GM21390 (cell line): ENCODE measurements around the gene TPRA1.

Experiments used
- ATAC-seq: cut with Tn5 transposase; IDR thresholded peaks from one replicate; pipeline ENCODE4 v1.9.1; 2021; ENCODE audit not compliant: unreplicated experiment

TPRA1 gene

DNA sequence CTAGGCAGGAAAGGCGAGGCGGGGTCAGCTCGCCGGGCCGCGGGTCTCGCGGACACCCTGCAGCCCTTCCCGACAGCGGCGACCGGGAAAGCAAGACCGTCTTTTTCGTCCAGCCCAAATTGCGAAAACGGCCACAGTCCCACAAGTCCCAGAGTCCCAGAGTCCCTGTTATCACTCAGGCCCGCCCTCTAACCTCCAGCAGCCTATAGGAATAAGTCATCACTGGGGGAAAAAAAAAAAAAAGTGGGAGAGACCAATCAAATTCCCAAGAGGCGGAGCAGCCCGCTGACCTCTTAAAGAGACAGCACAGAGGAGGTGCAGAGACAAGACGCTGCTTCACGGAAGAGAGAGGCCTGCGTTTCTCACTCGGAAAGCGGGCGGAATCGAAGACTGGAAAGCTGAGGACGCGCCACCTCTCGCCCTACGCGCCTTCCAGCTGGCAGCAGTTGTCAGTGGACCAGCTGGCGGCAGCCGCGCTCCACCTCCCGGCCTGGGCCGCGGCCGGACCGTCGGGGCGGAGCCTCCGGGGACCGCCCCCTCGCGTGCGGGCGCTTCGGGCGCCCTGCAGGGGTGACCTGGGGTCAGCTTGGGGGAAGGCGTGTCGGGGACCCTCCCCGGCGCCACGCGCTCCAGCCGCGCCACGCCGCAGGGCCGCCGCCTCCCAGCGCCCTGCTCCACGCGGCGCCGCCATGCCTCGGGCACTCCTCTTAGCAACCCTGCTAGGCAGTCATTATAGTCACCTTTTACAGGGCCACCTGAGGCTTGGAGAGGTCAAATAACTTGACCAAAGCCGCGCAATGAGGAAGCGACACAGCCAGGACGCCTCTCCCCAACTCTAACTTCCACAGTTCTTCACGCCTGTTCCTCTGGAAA lies at the start of gene TPRA1:
Gene TPRA1, minus strand, starts transcription at position 141 of the 873 bp plus-strand sequence. CDS start 10,587 bp downstream, outside the sequence.
- ATAC-seq = peak; percentile 80

DNA sequence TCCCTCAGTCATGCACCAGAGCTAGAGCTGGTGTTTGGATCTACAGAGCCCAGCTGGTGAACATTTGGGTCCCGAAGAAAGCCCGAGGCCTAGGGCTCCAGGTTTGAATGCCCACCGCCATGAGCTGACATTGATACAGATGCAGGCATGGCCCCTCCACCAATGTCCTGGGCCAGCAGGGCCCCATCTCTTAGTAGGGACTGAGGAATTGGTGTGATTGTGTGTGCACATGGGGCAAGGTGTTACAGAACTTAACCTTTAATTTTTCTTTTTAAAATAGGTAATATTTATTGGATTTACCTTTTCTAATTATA lies 49.5 kb upstream of the TPRA1 start:
- no peak for ATAC-seq

DNA sequence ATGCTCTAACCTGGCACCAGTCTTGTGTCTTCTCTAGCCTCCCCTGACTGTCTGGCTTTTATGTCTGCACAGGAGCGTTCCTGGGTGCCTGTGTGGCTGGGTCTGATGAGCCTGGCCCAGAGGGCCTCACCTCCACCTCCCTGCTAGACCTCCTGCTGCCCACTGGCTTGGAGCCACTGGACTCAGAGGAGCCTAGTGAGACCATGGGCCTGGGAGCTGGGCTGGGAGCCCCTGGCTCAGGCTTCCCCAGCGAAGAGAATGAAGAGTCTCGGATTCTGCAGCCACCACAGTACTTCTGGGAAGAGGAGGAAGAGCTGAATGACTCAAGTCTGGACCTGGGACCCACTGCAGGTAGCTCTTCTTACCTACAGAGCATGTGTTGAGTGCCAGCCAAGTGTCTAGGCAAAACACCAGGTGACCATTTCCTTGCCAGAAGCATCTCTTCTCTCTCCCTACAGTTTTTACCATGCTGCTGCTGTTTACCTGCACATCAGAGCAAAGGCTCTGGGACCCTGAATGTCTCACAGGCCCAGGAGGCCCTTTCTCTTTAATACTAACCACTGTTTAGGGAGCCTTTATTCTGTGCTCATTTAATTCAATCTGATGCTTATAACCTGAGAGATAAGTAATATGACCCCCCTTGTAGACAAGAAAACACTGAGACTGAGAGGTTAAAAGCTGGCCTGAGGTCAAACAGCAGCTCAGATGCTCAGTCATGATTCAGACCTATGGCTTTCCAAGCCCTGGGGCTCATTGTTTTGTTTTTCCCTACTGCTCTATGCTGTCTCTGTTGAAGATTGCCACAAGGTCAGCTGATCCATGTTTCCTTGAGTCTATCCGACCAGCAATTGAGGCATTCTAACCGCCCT lies 48.9 kb upstream of the TPRA1 start:
- no peak for ATAC-seq

DNA sequence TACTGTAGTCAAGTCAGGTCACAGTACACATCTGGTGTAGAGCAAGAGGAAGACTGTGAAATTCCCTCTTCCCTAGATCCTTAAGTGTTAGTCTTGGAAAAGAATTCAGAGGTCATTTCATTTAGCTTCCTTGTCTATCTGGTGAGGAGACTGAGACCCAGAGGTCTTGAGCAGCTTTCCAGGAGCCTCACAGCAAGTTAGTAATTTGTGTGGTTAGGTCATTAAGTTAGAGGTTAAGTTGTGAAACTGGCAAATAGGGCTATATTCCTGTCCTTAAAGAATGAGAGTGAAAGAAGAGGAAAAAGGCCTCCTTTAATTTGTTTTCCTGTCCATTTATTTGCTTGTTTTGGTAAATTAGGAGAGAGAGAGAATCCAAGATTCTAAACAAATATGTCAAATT lies 47.4 kb upstream of the TPRA1 start:
- no peak for ATAC-seq

DNA sequence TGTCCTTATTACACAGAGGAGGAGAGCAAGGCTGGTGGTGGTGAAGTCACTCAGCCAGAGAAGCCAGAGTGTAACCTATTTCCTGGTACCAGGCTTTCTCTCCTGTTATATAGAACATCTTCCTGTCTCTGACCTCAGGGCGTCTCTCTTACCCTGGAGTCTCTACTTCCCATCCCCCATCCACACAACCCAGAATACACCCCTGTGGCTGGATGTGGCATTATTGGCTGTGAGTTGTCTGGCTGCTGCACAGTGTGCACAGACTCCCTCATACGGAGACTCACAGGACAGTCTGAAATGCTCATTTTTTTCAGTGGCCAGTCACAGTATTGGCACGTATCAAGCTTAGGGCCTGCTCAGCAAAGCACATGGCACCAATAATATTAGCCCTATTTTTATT lies 47.0 kb upstream of the TPRA1 start:
- no peak for ATAC-seq

- no peak for ATAC-seq
Measured at GRCh38 chr3:127634653-127635052, 44.1 kb upstream of the TPRA1 start.

DNA sequence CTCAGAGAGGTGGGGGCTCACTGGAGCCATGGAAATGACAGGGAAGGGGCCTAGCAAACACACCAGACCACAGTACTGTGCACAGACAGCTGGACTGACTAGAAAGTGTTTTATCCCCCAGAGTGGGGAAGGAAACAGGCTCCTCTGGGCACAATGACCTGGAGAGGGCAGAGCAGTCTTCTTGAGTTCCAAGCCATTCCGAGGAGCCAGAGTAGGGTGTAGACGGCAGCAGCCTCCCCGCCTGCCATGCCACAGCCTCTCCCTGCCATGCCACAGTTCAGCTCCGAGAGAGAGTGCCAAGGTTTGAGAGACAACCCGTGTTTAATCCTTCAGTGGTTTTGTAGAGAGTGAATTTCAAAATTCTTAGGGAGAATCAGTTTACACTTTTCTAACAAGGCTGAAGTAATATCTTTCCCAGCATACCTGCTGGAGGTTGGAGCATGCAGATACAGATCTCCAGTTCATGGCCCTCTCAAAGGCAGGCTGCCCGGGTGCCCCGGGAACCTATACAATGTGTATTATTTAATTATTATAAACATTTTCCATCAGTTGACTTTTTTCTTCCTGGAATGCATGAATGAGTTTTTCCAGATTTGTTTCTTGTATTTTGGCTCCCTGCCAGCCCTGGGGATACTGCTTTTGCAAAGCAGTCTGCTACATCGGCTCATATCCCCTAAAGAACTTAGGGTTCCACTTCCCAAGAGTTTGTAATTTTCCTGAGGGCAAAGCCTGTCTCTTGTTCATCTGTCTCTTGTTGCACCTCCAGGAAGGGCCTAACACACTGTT lies 41.7 kb upstream of the TPRA1 start:
- no peak for ATAC-seq

- ATAC-seq = no peak
Measured at GRCh38 chr3:127630811-127631714, 40.5 kb upstream of the TPRA1 start.

- ATAC-seq = no peak
Measured at GRCh38 chr3:127629467-127630403, 39.2 kb upstream of the TPRA1 start.

- no peak for ATAC-seq
Measured at GRCh38 chr3:127628788-127629466, 38.4 kb upstream of the TPRA1 start, which contains the start of gene PODXL2. Gene PODXL2, plus strand, starts transcription at chr3:127629185. Its CDS starts 35 bp downstream, at chr3:127629220.

DNA sequence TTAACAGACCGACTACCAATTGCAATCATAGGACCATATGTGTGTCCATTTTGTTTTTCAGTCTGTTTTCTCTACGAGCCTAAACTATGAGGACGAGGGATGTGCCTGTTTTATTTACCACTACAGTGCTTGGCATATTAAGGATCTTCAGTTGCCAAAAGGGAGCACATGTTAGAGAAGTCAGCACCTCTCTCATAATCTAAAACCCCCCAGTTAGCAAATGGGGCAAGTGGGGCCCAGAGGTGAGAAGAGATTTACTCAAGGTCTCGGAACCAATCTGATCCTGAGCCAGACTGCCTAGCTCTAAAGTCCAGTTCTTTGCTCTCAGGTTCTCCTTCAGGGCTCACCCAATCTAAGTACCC lies 37.9 kb upstream of the TPRA1 start:
- no peak for ATAC-seq

DNA sequence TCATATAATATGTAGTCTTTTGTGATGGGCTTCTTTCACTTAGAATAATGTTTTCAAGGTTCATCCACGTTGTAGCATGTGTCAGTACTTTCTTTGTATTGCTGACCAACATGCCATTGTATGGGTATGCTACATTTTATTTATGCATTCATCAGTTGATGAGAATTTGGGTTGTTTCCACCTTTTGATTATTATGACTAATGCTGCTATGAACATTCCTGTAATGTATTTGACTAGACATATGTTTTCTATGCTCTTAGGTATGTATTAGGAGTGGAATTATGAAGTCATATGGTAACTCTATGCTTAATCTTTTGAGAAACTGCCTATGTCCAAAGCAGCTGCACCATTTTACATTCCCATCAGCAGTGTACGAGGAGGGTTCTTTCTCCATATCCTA lies 35.3 kb upstream of the TPRA1 start:
- no peak for ATAC-seq

GRCh38 chr3:127624063-127624462 lies 33.5 kb upstream of the TPRA1 start:
- no peak for ATAC-seq

DNA sequence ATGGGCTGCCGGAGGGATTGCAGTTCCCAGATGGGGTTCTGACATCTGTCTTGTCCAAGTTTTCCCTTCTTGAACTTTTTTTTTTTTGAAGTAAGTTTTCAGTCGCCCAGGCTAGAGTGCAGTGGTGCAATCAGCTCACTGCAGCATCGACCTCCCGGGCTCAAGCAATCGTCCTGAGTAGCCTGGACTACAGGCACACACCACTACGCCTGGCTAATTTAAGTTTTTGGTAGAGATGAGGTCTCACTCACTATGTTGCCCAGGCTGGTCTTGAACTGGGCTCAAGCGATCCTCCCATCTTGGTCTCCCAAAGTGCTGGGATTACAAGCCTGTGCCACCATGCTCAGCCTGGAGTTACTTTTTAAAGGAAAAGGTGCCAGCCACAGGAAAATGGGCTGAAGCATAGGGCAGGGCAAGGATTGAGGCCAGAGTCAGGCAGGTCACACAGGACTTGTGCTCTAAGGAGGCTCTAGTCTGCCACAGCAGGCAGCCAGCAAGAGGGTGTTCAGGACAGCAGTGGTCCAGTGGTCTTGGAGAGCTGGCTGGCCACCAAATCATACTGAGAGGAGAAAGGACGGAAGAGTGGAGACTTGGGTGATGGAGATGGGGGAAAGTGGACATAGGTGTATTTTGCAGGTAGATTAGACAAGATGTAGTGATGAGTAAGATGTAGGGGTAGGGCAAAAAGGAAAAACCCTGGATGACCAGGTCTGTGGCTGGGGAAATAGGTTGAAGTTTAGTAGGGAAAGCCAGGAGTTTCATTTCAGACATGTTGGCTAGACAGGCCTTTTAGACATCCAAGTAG lies 32.4 kb upstream of the TPRA1 start:
- no peak for ATAC-seq

DNA sequence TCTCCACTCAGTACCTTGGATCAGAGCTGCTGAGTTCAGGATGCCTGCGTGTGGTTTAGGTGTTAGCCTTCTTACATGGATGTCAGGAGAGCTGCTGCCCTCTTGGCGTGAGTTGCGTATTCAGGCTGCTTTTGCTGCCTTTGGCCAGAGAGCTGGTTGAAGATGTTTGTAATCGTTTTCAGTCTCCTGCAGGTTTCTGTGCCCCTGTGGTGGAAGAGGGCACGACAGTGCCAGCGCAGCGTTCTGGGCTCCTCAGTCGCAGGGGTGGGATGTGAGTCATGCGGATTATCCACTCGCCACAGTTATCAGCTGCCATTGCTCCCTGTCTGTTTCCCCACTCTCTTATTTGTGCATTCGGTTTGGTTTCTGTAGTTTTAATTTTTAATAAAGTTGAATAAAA lies 31.5 kb upstream of the TPRA1 start:
- no peak for ATAC-seq

DNA sequence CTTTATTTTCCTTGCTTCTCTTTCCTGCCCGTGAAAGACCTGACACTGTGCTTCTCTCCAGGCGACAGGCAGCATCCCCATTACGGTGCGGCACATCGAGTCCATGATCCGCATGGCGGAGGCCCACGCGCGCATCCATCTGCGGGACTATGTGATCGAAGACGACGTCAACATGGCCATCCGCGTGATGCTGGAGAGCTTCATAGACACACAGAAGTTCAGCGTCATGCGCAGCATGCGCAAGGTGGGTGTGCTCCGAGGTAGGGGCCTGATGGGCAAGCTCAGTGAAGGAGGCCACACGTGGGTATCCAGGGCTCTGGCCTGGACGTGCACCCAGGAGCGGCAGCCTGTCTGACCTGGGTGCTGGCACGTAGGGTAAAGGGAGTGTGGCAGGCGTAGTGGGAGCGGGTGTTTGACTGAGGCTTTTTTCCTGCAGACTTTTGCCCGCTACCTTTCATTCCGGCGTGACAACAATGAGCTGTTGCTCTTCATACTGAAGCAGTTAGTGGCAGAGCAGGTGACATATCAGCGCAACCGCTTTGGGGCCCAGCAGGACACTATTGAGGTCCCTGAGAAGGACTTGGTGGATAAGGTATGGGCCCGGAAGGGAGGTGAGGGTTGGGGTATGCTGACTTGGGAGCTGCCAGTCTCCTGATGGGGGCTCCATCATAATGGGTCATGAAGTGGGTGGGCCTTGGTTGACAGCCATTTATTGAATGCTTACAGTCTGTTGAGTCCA lies 30.3 kb upstream of the TPRA1 start:
- ATAC-seq = no peak

DNA sequence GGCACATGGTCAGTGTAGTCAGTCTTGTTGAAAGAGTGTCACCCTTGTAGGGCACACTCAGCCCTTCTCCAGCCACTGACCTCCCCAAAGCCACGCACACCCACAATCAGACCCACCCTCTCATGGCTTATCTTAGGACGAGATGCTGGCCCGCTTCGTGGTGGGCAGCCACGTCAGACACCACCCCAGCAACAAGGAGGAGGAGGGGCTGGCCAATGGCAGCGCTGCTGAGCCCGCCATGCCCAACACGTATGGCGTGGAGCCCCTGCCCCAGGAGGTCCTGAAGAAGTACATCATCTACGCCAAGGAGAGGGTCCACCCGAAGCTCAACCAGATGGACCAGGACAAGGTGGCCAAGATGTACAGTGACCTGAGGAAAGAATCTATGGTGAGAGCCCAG lies 28.4 kb upstream of the TPRA1 start:
- no peak for ATAC-seq
